Ramos (cell line): ENCODE measurements around the gene ZMYM5.
"Not testable (repeated sequence)": the region's sequence is repeated elsewhere in the genome, so short reads cannot be mapped to it uniquely, and the experiment has no call there.

Experiments used
- in situ Hi-C: fragments of 300-500 bp; cut with MboI; formaldehyde crosslinking; loops from one replicate; pipeline ENCODE4 v1.14.3; 2022; ENCODE audit warnings: low sequenced_read_pairs; ENCODE audit not compliant: unreplicated experiment

Gene ZMYM5

DNA sequence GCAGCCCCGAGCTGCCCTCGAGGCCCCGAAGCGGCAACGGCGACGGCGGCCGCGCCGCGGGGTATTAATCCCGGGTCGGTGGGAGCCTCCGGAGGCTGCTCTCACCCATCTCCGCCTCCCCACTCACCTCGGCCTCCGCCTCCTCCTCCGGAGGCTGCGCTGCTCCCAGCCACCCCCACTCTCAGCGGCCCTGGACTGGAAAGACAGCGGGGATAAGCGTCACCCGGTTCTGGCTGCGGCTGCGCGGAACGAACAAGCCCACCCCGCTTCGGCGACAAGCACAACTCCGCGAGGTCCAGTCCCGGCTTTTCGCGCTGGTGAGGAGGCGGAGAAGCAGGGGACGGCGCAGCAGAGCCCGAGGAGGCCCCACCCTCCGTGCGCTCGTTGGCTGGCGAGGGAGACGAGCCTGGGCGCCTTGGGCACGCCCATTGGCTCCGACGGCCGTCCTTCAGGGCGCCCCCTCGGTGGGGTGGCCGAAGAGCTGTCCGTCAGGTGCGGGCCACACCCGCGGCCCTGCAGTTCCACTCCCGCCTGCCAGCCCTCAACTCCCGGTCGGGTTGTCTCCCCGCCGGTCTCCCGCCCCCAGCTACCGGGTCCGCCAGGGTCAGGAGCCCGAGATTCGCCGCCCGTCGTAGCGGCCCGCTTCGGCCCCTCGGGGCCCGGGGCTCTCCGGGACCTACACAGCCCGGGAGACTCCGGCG, at the start of gene ZMYM5:
ZMYM5 (minus strand) TSS at position 327 of the 701 bp plus-strand sequence. CDS start 11,469 bp downstream, outside the sequence.
- in situ Hi-C loops = no loop called here

DNA sequence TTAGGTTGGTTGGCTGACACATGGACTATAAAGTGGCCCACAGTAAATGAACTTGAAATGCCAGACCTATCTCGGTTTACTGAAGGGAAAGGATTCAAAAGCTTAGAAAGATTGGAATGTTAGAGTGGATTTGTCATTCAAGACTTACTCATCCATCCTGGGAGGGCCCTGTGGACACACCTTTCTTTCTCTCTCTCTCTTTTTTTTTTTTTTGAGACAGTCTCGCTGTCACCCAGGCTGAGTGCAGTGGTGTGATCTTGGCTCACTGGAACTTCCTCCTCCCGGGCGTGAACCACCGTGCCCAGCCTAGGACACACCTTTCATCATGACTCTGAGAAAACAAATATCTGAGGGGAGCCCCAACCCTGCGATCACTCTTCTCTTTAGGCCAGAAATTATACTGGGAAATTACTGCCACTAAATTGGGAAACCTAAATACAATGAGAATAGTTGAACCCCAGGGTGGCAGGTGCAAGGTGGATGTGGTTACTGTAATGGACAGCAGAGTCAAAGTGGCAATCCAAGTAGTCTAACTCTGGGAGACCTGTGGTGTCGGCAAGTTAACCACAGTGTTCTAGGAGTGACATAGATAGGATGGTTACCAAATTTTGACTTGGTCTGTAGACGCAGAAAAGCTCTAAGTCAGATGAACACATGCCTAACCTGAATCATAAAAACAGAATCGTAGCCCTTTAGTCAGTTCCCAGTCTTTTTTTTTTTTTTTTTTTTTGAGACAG, 47.1 kb upstream of the ZMYM5 start:
- in situ Hi-C loops = no loop called here

DNA sequence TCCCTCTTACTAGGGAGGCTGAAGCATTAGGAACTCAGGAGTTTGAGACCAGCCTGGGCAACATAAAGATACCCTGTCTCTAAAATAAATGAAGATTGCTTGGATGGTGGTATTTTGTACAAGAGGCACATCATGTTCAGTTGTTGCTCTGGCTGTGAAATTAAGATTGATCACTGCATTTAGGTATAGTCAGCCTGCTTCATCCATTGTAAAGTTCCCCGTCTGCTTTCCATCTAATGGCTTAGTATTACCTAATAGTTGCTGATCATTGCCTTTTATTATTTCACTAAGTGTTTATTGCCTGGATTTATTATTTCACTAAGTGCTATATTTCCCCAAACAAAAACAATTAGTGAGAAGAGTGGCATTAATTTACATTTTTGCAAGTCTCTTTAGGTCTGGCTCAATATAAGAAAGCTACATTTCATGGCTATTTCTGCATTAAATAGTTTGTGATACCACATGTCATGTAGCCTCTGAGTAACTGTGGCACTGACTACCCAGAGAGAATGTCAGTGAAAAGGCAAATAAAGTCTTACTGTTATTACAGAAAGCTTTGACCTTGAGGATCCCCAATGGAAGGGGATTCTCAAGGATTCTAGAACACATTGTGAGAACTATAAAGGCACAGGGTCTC, 45.0 kb upstream of the ZMYM5 start:
- in situ Hi-C loops = no loop called here

DNA sequence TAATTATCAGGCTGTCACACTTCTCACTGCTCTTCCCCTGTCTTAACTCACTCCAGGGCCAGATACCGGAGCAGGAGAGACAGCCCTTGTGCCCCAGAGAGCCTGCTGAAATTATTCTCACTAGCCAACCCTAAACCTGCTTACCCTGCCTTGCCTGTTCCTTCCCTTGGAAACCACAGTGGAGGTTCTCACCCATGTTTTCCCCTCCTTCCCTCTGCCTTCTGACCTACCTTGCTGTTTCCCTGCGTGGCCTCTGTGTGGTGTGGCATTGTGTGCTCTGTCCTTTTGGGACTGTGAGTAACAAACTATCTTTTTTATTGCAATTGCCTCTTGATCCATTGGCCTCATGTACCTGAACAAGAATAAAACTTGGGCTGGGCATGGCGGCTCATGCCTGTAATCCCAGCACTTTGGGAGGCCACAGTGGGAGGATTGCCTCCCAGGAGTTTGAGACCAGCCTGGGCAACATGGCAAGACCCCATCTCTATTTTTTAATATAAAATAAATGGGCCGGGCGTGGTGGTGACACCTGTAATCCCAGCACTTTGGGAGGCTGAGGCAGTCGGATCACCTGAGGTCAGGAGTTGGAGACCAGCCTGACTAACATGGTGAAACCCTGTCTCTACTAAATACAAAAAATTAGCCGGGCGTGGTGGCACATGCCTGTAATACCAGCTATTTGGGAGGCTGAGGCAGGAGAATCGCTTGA, 42.2 kb upstream of the ZMYM5 start:
- in situ Hi-C loops = not testable (repeated sequence)

DNA sequence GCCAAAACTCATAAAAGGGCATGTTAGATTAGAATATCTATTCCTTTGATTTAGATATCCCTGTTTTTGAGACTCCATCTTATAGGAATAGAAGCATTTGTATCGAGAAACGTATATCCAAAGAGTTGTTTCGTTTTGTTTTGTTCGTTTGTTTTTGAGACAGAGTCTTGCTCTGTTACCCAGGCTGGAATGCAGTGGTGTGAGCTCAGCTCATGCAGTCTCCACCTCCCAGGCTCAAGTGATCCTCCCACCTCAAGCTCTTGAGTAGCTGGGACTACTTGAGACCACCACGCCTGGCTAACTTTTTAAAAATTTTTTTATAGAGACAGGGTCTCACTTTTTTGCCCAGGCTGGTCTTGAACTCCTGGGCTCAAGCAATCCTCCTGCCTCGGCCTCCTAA, 26.6 kb upstream of the ZMYM5 start:
- in situ Hi-C loops = no loop called here

DNA sequence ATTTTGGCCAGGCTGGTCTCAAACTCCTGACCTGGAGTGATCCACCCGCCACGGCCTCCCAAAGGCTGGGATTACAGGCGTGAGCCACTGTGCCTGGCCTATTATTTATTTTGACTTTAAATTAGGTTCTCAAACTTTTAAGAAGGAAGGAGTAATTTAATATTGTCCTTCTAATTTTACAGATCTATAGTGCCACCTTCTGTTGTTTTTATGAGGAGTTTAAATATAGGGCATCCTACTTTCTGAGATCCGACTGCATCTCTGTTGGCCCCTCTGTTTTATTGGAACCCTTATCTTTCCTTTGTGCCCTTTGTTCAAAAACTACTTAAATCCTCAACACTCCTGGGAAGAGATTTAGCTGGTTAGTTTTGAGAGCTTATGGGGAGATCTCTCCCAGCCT, 25.4 kb upstream of the ZMYM5 start:
- in situ Hi-C loops = no loop called here

DNA sequence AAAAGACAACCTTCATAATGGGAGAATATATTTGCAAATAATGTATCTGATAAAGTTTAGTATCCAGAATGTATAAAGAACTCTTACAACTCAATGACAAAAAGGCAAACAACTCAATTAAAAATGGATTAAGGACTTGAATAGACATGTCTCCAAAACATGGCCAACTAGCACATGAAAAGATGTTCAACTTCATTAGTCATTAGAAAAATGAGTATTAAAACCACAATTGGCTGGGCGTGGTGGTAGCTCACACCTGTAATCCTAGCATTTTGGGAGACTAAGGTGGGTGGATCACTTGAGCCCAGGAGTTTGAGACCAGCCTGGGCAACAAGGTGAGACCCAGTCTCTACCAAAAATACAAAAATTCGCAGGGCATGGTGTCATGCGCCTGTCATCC, 18.8 kb upstream of the ZMYM5 start:
- in situ Hi-C loops = no loop called here

DNA sequence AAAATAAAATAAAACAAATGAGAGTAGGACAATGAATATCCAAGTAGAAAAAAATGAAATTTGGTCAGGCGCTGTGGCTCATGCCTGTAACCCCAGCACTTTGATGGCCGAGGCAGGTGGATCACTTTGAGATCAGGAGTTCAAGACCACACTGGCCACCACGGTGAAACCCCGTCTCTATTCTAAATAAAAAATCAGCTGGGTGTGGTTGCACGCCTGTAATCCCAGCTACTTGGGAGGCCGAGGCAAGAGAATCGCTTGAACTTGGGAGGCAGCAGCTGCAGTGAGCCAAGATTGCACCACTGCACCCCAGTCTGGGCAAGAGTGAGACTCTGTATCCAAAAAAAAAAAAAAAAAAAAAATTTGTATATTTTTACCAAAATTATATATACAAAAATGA, 18.2 kb upstream of the ZMYM5 start:
- in situ Hi-C loops = no loop called here

DNA sequence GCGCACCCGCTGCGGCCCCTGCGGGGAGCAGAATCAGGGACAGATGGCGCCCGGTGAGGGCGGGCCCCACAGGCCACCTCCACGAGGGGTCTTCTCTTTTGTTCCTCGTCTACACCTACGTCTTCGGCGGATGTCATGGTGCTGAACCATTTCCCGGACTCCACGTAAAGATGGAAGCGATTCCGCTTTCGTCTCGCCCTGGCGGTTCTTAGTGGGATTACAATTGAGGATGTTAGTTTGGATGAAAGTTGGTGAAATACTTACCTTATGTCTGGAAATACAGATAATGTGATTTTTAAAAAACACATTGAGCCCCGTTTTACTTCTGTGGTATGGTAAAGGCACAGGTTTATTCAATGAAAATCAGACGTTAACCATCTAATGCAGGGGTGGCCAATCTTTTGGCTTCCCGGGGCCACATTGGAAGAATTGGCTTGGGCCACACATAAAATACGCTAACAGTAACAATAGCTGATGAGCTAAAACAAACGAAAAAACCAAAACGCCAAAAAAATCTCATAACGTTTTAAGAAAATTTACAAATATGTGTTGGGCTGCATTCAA, 1.4 kb upstream of the ZMYM5 start:
- in situ Hi-C loops = no loop called here

DNA sequence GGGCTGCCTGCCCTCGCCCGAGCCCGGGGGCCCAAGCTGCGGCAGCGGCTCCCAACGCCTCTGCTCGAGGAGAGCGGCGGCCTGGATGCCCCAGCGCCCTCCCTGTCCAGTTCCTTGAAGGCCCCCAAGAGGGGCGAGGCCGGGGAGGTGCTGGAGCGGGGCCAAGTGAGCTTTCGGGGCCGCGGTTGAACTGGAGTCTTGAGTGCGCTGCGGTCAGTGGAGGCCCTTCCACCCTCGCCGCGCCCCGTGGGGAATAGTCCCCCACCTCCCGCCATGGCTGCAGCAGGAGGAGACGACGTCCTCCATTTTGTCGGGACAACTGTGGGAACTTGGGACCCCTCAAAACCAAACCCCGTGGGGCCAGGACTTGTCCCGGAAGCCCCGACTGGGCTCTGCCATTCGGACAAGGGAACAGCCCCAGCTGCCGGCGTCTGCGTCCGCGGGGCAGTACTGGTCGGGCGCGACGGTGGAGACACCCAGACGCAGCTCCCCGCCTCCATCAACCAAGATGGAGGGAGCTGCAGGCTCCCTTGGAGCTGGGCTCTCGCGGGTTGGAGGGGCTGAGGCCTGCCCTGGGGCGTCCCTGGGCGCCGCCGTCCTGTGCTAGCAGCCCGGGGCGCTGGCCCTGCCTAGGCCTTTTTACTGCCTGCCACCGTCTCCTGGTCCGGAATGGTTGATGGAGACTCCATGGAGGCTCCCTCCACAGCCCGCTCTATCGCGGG, 736 bp upstream of the ZMYM5 start:
- in situ Hi-C loops = no loop called here

DNA sequence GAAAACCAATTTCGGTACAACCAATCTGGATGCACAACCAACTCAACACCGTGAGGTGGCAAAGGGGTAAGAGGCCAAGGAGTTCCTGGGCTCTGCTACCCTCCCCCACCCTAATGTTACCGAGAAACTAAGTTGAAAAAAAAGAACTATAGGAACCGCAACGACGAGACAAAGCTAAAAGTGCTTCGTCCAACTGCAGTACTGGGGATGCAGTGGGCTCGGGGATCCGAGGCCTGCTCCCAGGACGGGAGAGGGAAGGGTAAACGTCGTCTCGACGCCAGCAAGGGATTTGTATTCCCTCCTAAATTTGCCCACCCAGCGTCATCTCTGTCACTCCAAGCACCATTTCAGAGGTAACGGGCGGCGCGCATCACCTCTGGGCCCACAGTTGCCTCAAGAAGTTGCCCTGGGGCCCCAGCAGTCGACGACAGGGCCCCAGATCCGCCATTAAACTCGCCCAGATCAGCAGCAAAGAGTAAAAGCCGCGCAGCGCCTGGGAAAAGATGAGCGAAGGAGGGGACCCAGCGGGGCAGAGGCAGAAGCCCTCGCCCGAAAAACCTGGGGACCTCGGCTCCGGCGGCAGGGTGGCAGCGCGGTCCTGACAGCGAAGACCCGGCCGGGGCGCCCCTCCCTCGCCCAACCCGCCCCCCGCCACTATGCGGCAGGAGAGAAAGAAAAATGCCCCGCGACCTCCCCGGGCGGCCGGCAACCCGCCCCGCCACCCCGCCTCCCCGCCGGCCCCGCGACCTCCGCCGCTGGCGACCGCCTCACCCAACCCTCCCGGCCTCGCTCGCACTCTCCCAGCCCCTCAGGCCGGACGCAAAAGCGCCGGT, 752 bp downstream of the ZMYM5 start:
- in situ Hi-C loops = no loop called here

DNA sequence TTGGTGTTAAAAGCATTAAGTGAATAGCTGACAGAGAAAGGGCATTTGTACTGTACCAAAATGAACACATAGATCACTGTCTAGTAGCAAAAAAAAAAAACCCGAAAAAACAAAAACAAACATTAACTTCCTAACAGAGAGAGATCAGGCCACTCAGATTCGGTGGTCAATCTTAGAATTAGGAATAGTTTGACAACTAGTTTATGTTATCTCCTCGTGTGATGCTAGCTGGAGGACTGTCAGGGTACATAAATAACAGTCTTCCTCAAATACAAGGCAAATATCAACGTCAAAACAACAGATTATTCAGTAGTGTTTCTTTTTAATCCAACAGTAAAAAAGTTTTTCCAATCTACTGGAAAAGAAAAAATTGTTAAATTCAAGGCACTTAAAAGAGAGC, 1.7 kb downstream of the ZMYM5 start:
- in situ Hi-C loops = no loop called here

DNA sequence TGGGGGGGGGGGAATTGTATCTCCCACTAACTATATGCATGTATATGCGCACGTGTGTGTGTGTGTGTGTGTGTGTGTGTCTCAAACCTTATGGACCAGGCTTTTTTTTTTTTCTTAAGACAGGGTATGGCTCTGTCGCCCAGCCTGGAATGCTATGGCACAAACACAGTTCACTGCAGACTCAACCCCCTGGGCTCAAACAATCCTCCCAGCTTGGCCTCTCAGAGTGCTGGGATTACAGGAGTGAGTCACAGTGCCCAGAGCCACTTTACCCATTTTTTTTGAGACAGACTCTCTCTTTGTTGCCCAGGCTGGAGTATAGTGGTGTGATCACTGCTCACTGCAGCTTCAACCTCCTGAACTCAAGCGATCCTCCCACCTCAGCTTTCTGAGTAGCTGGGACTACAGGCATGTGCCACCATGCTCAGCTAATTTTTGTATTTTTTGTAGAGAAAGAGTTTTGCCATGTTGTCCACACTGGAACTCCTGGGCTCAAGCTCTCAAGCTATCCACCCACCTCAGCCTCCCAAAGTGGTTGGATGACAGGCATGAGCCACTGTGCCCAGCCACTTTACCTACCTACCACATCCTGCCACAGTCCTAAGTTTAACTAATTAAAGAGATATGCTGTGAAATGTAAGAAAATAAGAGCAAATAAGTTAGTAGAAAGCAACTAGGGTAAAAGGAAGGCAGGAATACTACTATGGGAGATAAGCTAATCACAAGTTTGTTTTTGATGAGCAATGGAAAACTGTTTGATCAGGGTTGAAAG, 2.4 kb downstream of the ZMYM5 start:
- in situ Hi-C loops = no loop called here

DNA sequence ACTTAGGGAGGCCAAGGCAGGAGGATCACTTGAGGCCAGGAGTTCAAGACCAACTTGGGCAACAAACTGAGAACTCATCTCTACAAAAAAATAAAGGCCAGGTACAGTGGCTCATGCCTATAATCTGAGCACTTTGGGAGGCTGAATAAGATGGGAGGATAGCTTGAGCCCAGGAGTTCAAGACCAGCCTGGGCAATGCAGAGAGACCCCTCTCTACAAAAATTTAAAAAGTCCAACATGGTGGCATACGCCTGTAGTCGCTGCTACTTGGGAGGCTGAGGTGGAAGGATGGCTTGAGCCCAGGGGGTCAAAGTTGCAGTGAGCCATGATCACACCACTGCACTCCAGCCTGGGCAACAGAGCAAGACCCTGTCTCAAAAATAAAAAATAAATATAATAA, 5.8 kb downstream of the ZMYM5 start:
- in situ Hi-C loops = not testable (repeated sequence)

DNA sequence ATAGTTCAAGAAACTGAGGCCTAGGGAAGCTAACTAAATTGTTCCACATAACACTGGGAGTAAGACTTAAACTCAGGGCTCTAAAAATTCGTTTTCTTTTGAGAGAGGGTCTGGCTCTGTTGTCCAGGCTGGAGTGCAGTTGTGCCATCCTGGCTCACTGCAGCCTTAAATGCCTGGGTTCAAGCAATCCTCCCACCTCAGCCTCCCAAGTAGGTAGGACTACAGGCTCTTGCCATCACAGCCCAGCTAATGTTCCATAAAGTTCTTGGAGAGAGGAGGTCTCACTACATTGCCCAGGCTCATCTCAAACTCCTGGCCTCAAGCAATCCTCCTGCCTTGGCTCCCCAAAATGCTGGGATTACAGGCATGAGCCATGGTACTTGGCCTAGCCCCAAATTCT, 10.7 kb downstream of the ZMYM5 start:
- in situ Hi-C loops = no loop called here

DNA sequence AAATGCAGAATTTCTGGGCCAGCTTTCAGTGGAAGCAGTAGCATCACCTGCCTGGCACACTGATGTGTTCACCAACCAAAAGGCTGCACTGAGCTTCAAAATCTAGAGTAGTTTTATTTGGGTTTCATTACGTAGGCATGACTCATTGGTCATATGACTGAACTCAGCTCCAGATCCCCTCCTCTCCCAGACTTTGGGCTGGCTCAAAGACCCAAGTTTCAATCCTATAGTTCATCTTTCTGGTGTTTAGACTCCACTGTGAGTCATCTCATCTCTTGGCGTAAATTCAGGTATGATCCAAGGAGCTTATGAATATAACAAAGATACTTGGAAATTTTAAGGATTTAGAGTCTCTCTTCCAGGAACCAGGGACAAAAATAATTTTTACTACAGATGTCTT, 17.7 kb downstream of the ZMYM5 start:
- in situ Hi-C loops = no loop called here

DNA sequence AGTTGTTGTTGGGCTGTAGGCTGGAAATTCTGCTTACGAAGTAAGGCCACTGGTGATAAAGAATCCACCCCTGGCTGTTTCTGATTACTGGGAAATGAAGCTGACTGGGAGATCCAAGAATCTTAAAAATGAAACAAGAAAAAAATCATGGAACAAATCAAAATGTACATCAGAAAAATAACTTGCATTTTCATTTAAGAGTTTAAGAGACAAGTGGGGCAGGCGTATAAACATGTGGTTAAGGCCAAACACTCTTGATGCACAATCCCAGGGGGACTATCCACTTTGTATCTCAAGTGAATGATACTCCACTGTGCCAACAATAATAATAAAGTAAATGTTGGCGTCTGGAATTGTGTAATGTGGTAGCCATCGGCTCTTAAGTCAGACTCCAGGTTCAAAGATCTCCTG, 24.6 kb downstream of the ZMYM5 start:
- in situ Hi-C loops = no loop called here

DNA sequence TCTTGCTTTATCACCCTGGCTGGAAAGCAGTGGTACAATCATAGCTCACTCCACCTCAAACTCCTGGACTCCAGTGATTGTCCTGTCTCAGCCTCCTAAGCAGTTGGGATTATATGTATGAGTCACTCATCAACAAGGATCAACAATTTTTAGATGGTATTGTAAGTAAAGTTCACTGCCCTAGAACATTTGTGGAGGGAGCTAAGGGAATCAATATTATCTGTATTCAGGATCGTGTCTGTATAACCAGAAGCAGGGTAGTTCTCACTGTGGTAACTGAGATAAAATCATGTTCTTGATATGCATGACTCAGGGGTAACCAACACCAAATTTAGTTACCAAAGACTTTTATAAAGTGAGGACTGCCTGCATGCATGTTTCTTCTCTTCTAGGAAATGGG, 27.0 kb downstream of the ZMYM5 start:
- in situ Hi-C loops = no loop called here
